ENCODE results near the gene CXXC5.
A peak's percentile ranks its signal among the peaks of the same experiment; 100 is the strongest.

DNA sequence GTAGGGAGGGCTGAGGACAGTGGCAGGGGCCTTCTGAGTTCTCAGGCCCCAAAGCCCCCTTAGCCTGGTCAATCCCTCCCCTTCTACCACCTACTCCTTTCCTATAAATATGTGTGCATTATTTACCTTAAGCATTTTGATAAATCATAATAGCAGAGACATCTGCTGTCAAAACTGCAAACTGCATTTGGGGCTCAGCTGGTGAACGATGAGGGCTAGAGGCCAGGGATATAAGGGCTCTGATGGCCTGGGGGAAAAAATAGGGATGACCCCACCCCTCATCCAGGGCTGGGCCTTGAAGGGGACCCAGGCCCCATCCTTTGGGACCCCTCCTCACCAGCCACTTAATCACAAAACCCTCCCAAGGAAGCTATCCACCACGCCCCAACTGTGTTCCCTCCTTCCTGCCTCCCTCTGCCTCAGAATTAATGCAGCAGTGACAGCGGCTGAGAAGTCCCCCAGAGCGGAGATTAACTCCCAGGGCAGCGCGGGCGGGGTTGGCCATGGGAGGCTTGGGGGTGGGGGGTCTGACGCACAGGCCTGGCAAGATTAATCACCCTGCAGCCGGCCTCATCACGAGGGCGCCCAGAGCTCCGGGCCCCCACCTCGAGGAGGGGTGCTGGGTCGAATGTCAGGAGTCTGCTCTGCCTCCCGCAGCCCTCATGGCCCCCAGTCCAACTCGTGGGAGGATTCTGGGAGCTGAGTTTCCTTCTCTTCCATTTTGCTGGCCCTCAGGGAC is 42.1 kb downstream of the CXXC5 start:
- TF ChIP-seq, protein P1, sequence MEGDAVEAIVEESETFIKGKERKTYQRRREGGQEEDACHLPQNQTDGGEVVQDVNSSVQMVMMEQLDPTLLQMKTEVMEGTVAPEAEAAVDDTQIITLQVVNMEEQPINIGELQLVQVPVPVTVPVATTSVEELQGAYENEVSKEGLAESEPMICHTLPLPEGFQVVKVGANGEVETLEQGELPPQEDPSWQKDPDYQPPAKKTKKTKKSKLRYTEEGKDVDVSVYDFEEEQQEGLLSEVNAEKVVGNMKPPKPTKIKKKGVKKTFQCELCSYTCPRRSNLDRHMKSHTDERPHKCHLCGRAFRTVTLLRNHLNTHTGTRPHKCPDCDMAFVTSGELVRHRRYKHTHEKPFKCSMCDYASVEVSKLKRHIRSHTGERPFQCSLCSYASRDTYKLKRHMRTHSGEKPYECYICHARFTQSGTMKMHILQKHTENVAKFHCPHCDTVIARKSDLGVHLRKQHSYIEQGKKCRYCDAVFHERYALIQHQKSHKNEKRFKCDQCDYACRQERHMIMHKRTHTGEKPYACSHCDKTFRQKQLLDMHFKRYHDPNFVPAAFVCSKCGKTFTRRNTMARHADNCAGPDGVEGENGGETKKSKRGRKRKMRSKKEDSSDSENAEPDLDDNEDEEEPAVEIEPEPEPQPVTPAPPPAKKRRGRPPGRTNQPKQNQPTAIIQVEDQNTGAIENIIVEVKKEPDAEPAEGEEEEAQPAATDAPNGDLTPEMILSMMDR (conservative IDR thresholded peaks at IDR 0.05; ENCODE audit: low read length): peak; percentile 89
- TF ChIP-seq EZH2phosphoT487 (IDR thresholded peaks at IDR 0.05; ENCODE audit: borderline replicate concordance, low read depth, low read length): no peak
